Stimulated activated effector memory CD8-positive, alpha-beta T cell treated with anti-CD3 and anti-CD28 coated beads, Interleukin-12 subunit alpha, Interleukin-12 subunit beta, amount 100 ng/mL, for 72 hours (primary cell): Measurements from ENCODE around the gene FOXO6.
A peak's percentile ranks its signal among the peaks of the same experiment; 100 is the strongest.
"Not testable (repeated sequence)": the region's sequence is repeated elsewhere in the genome, so short reads cannot be mapped to it uniquely, and the experiment has no call there.

Experiments used
- ATAC-seq: fragments of 150-1000 bp; cut with Tn5 transposase; 2 replicates; pipeline ENCODE4 v1.10.0; 2021
- DNase-seq, 2 donors: peaks; one replicate each; pipeline ENCODE4 v3.0.0; 2021 to 2022; ENCODE audit warnings: low spot score in 2 of 2
- H3K27ac Mint-ChIP-seq: one replicate; pipeline ENCODE4 v1.8.0; 2022; ENCODE audit warnings: mild to moderate bottlenecking, mixed read lengths
- H3K36me3 Mint-ChIP-seq: one replicate; pipeline ENCODE4 v1.8.0; 2022; ENCODE audit warnings: mild to moderate bottlenecking, mixed read lengths
- H3K4me1 Mint-ChIP-seq: one replicate; pipeline ENCODE4 v1.8.0; 2022; ENCODE audit warnings: mixed read lengths
- H3K4me3 Mint-ChIP-seq: one replicate; pipeline ENCODE4 v1.8.0; 2022; ENCODE audit warnings: mild to moderate bottlenecking, mixed read lengths
- H3K9me3 Mint-ChIP-seq: one replicate; pipeline ENCODE4 v1.8.0; 2022; ENCODE audit warnings: mixed read lengths

The FOXO6 gene

GRCh38 chr1:41323243-41323642 is 38.0 kb upstream of the FOXO6 start:
- no peak for ATAC-seq
- H3K27ac Mint-ChIP-seq, result no peak overlapping the region
- no peaks in the 10 kb centered on the region for H3K9me3 Mint-ChIP-seq
- no peak overlapping the region for H3K4me3 Mint-ChIP-seq
- no peaks in the 10 kb centered on the region for H3K36me3 Mint-ChIP-seq
- DNase-seq, result no peak
- H3K4me1 Mint-ChIP-seq, result no peaks in the 10 kb centered on the region

- Mint-ChIP-seq H3K9me3 (no peaks in the 10 kb centered on the region), H3K36me3 (no peaks in the 10 kb centered on the region), H3K27ac (no peak overlapping the region), H3K4me3 (no peak overlapping the region), H3K4me1 (no peaks in the 10 kb centered on the region)
- peak in 1 of 2 donors; percentile 40 for DNase-seq
- ATAC-seq, result no peak
These were observed 35.4 kb upstream of the FOXO6 start for GRCh38 chr1:41325801-41326200.

GRCh38 chr1:41327383-41327999 is 33.7 kb upstream of the FOXO6 start:
- no peak overlapping the region for H3K27ac Mint-ChIP-seq
- DNase-seq (peak in 1 of 2 donors; percentile 42), ATAC-seq (peak; percentile 29)
- H3K36me3 Mint-ChIP-seq, result no peaks in the 10 kb centered on the region
- no peak overlapping the region for H3K4me3 Mint-ChIP-seq
- no peaks in the 10 kb centered on the region for H3K4me1 Mint-ChIP-seq
- no peaks in the 10 kb centered on the region for H3K9me3 Mint-ChIP-seq

GRCh38 chr1:41328001-41328615 is 33.1 kb upstream of the FOXO6 start:
- H3K4me1 Mint-ChIP-seq, result peaks cover 4% of the 10 kb centered on the region

GRCh38 chr1:41328780-41329640 is 32.2 kb upstream of the FOXO6 start:
- Mint-ChIP-seq H3K9me3 (no peaks in the 10 kb centered on the region), H3K4me1 (peaks cover 7% of the 10 kb centered on the region), H3K36me3 (no peaks in the 10 kb centered on the region), H3K27ac (no peak overlapping the region), H3K4me3 (no peak overlapping the region)
- peak; percentile 26 for ATAC-seq
- DNase-seq, result peak in 1 of 2 donors; percentile 17

More at GRCh38 chr1:41328001-41328615, 33.1 kb upstream of the FOXO6 start:
- Mint-ChIP-seq H3K36me3 (no peaks in the 10 kb centered on the region), H3K27ac (no peak overlapping the region), H3K4me3 (no peak overlapping the region), H3K9me3 (no peaks in the 10 kb centered on the region)
- ATAC-seq, result no peak
- peak in 1 of 2 donors; percentile 35 for DNase-seq

- Mint-ChIP-seq H3K36me3 (no peaks in the 10 kb centered on the region), H3K4me3 (no peak overlapping the region), H3K4me1 (peaks cover 7% of the 10 kb centered on the region), H3K27ac (no peak overlapping the region), H3K9me3 (no peaks in the 10 kb centered on the region)
- DNase-seq, result peak in 1 of 2 donors; percentile 32
- ATAC-seq, result no peak
These were observed 31.3 kb upstream of the FOXO6 start for GRCh38 chr1:41329662-41330587.

GRCh38 chr1:41330588-41331545 is 30.4 kb upstream of the FOXO6 start:
- peak in 1 of 2 donors; percentile 38 for DNase-seq
- no peak overlapping the region for H3K27ac Mint-ChIP-seq
- peaks cover 3% of the 10 kb centered on the region for H3K9me3 Mint-ChIP-seq
- peaks cover 7% of the 10 kb centered on the region for H3K4me1 Mint-ChIP-seq
- no peaks in the 10 kb centered on the region for H3K36me3 Mint-ChIP-seq
- no peak overlapping the region for H3K4me3 Mint-ChIP-seq
- ATAC-seq, result no peak

GRCh38 chr1:41331546-41331917 is 29.7 kb upstream of the FOXO6 start:
- ATAC-seq, result no peak
- H3K36me3 Mint-ChIP-seq, result no peaks in the 10 kb centered on the region
- H3K9me3 Mint-ChIP-seq, result peaks cover 3% of the 10 kb centered on the region
- H3K27ac Mint-ChIP-seq, result no peak overlapping the region
- no peak overlapping the region for H3K4me3 Mint-ChIP-seq
- peak in 1 of 2 donors; percentile 23 for DNase-seq
- H3K4me1 Mint-ChIP-seq, result peaks cover 7% of the 10 kb centered on the region

- not testable (repeated sequence) for H3K4me3 Mint-ChIP-seq, H3K27ac Mint-ChIP-seq, H3K9me3 Mint-ChIP-seq, H3K4me1 Mint-ChIP-seq, H3K36me3 Mint-ChIP-seq, ATAC-seq
- peak in 1 of 2 donors; percentile 35 for DNase-seq
These were observed 29.1 kb upstream of the FOXO6 start for GRCh38 chr1:41332161-41332560.

GRCh38 chr1:41333146-41333784 is 28.0 kb upstream of the FOXO6 start:
- ATAC-seq (peak; percentile 81), DNase-seq (peak in 1 of 2 donors; percentile 50)
- H3K36me3 Mint-ChIP-seq, result no peaks in the 10 kb centered on the region
- no peak overlapping the region for H3K4me3 Mint-ChIP-seq
- H3K27ac Mint-ChIP-seq, result no peak overlapping the region
- peaks cover 7% of the 10 kb centered on the region for H3K4me1 Mint-ChIP-seq
- H3K9me3 Mint-ChIP-seq, result peaks cover 3% of the 10 kb centered on the region

- Mint-ChIP-seq H3K27ac (no peak overlapping the region), H3K4me1 (peaks cover 2% of the 10 kb centered on the region), H3K4me3 (no peak overlapping the region), H3K36me3 (no peaks in the 10 kb centered on the region), H3K9me3 (peaks cover 10% of the 10 kb centered on the region)
- ATAC-seq, result no peak
- DNase-seq, result no peak
These were observed 22.4 kb upstream of the FOXO6 start for GRCh38 chr1:41338820-41339219.

- Mint-ChIP-seq H3K36me3 (no peaks in the 10 kb centered on the region), H3K4me1 (peaks cover 15% of the 10 kb centered on the region), H3K4me3 (no peak overlapping the region), H3K9me3 (peaks cover 8% of the 10 kb centered on the region), H3K27ac (no peak overlapping the region)
- ATAC-seq (no peak), DNase-seq (no peak)
These were observed 20.4 kb upstream of the FOXO6 start for GRCh38 chr1:41340655-41341364.

- Mint-ChIP-seq H3K9me3 (peaks cover 8% of the 10 kb centered on the region), H3K4me1 (peaks cover 20% of the 10 kb centered on the region), H3K4me3 (no peak overlapping the region), H3K27ac (no peak overlapping the region), H3K36me3 (no peaks in the 10 kb centered on the region)
- DNase-seq, result no peak
- no peak for ATAC-seq
These were observed 19.9 kb upstream of the FOXO6 start for GRCh38 chr1:41341365-41341683.
